H9 (cell line): ENCODE measurements around the gene HAUS1. TPM values are rescaled to one million over a fixed set of nuclear protein-coding genes. Genes with fewer than 3 reads are reported as not detected.

ENCODE experiments used
- DNase-seq: peaks from one replicate; pipeline ENCODE4 v3.0.0-alpha.2; 2017
- H2AFZ ChIP-seq: one replicate; pipeline ENCODE4 v1.6.1; 2013; ENCODE audit warnings: mild to moderate bottlenecking, low read length, control low read depth, moderate library complexity
- H2AK5ac ChIP-seq: 2 replicates; pipeline ENCODE4 v1.6.1; 2013; ENCODE audit warnings: low read length, control low read depth, mixed read lengths; ENCODE audit not compliant: insufficient read length
- H2BK120ac ChIP-seq: one replicate; pipeline ENCODE4 v1.6.1; 2013; ENCODE audit warnings: low read depth, mild to moderate bottlenecking, low read length, control low read depth, inconsistent platforms; ENCODE audit not compliant: poor library complexity, severe bottlenecking
- H2BK12ac ChIP-seq: 2 replicates; pipeline ENCODE4 v1.6.1; 2013; ENCODE audit warnings: low read length, control low read depth, mixed read lengths, low read depth; ENCODE audit not compliant: insufficient read length
- H2BK15ac ChIP-seq: 2 replicates; pipeline ENCODE4 v1.6.1; 2013; ENCODE audit warnings: low read depth, low read length, control low read depth
- H2BK20ac ChIP-seq: one replicate; pipeline ENCODE4 v1.6.1; 2013; ENCODE audit warnings: low read depth, mild to moderate bottlenecking, low read length, control low read depth, inconsistent platforms; ENCODE audit not compliant: poor library complexity, severe bottlenecking
- H2BK5ac ChIP-seq: 2 replicates; pipeline ENCODE4 v1.6.1; 2013; ENCODE audit warnings: low read length, control low read depth, mixed read lengths; ENCODE audit not compliant: insufficient read length
- H3K14ac ChIP-seq: 2 replicates; pipeline ENCODE4 v1.6.1; 2013; ENCODE audit warnings: low read length, control low read depth; ENCODE audit not compliant: insufficient read depth
- H3K18ac ChIP-seq: 2 replicates; pipeline ENCODE4 v1.6.1; 2013; ENCODE audit warnings: low read depth, mild to moderate bottlenecking, mixed read lengths, low read length, control low read depth; ENCODE audit not compliant: insufficient read length
- H3K23ac ChIP-seq: 2 replicates; pipeline ENCODE4 v1.6.1; 2013; ENCODE audit warnings: low read length, control low read depth, mixed read lengths, low read depth; ENCODE audit not compliant: insufficient read length
- H3K23me2 ChIP-seq: 2 replicates; pipeline ENCODE4 v1.6.1; 2013; ENCODE audit warnings: low read depth, mild to moderate bottlenecking, mixed read lengths, low read length, control low read depth; ENCODE audit not compliant: insufficient read length, poor library complexity, severe bottlenecking
- H3K27ac ChIP-seq: 2 replicates; pipeline ENCODE4 v1.5.1; 2013; ENCODE audit warnings: low read length, control low read depth, mixed read lengths, low read depth; ENCODE audit not compliant: insufficient read length
- H3K27me3 ChIP-seq: 2 replicates; pipeline ENCODE4 v1.6.1; 2013; ENCODE audit warnings: low read length, control low read depth, inconsistent platforms; ENCODE audit not compliant: insufficient read depth
- H3K4ac ChIP-seq: 2 replicates; pipeline ENCODE4 v1.6.1; 2013; ENCODE audit warnings: low read depth, mild to moderate bottlenecking, control low read depth, inconsistent platforms, low read length, moderate library complexity
- H3K4me1 ChIP-seq: 2 replicates; pipeline ENCODE4 v1.6.1; 2013; ENCODE audit warnings: low read length, control low read depth, inconsistent platforms; ENCODE audit not compliant: insufficient read depth
- H3K4me2 ChIP-seq: 2 replicates; pipeline ENCODE4 v1.6.1; 2013; ENCODE audit warnings: low read length, control low read depth, mixed read lengths; ENCODE audit not compliant: insufficient read length, insufficient read depth
- H3K56ac ChIP-seq: 2 replicates; pipeline ENCODE4 v1.6.1; 2013; ENCODE audit warnings: low read depth, mild to moderate bottlenecking, mixed read lengths, low read length, control low read depth; ENCODE audit not compliant: insufficient read length
- H3K79me1 ChIP-seq: 2 replicates; pipeline ENCODE4 v1.6.1; 2013; ENCODE audit warnings: low read depth, mild to moderate bottlenecking, moderate library complexity, low read length, control low read depth, inconsistent platforms; ENCODE audit not compliant: insufficient read depth, poor library complexity, severe bottlenecking
- H3K79me2 ChIP-seq: 2 replicates; pipeline ENCODE4 v1.6.1; 2013; ENCODE audit warnings: low read length, control low read depth, inconsistent platforms; ENCODE audit not compliant: insufficient read depth
- H3K9ac ChIP-seq: 2 replicates; pipeline ENCODE4 v1.6.1; 2013; ENCODE audit warnings: low read length, control low read depth, mixed read lengths; ENCODE audit not compliant: insufficient read length; ENCODE audit errors: extremely low read depth
- H3K9me3 ChIP-seq: one replicate; pipeline ENCODE4 v1.6.1; 2013; ENCODE audit warnings: low read depth, low read length, inconsistent platforms; ENCODE audit not compliant: control insufficient read depth
- H3T11ph ChIP-seq: one replicate; pipeline ENCODE4 v1.6.1; 2013; ENCODE audit warnings: mild to moderate bottlenecking, low read length, control low read depth, inconsistent platforms
- H4K20me1 ChIP-seq: one replicate; pipeline ENCODE4 v1.6.1; 2013; ENCODE audit not compliant: control insufficient read depth, insufficient read length, insufficient read depth
- H4K5ac ChIP-seq: 2 replicates; pipeline ENCODE4 v1.6.1; 2013; ENCODE audit warnings: low read depth, mild to moderate bottlenecking, mixed read lengths, low read length, control low read depth; ENCODE audit not compliant: insufficient read length
- H4K8ac ChIP-seq: replicated peaks from 2 replicates; pipeline ENCODE4 v1.6.1; 2013; ENCODE audit warnings: low read length, control low read depth, mixed read lengths, low read depth; ENCODE audit not compliant: insufficient read length
- H4K91ac ChIP-seq: 2 replicates; pipeline ENCODE4 v1.6.1; 2013; ENCODE audit warnings: low read depth, mild to moderate bottlenecking, moderate library complexity, mixed read lengths, low read length, control low read depth; ENCODE audit not compliant: insufficient read length
- H3K27ac Mint-ChIP-seq, 3 experiments: 2 replicates in 2 of 3; 3 replicates in 1 of 3; pipeline ENCODE4 v1.8.0; 2020 to 2021; ENCODE audit warnings: mixed read lengths in 3 of 3, mild to moderate bottlenecking in 1 of 3, moderate library complexity in 1 of 3
- H3K27me3 Mint-ChIP-seq: 2 replicates; pipeline ENCODE4 v1.8.0; 2021; ENCODE audit warnings: low read depth, mild to moderate bottlenecking, moderate library complexity, mixed read lengths
- H3K36me3 Mint-ChIP-seq, 3 experiments: 2 replicates in 2 of 3; 3 replicates in 1 of 3; pipeline ENCODE4 v1.8.0; 2020 to 2021; ENCODE audit warnings: low read depth in 3 of 3, mixed read lengths in 3 of 3; ENCODE audit not compliant: insufficient read depth in 1 of 3
- H3K4me1 Mint-ChIP-seq, 2 experiments: 2 replicates each; pipeline ENCODE4 v1.8.0; 2020; ENCODE audit warnings: mixed read lengths in 2 of 2
- H3K4me3 Mint-ChIP-seq, 2 experiments: 2 replicates in 1 of 2; 3 replicates in 1 of 2; pipeline ENCODE4 v1.8.0; 2020 to 2021; ENCODE audit warnings: mild to moderate bottlenecking in 2 of 2, mixed read lengths in 2 of 2, moderate library complexity in 1 of 2
- H3K9me3 Mint-ChIP-seq, 2 experiments: 2 replicates in 1 of 2; 3 replicates in 1 of 2; pipeline ENCODE4 v1.8.0; 2020; ENCODE audit warnings: mild to moderate bottlenecking in 2 of 2, mixed read lengths in 2 of 2, moderate library complexity in 1 of 2
- CTCF ChIP-seq: fragments of 200-600 bp; sonication (generic); conservative IDR thresholded peaks from 3 replicates; pipeline ENCODE4 v1.8.0; 2021; ENCODE audit warnings: antibody characterized with exemption, mild to moderate bottlenecking
- whole genome bisulfite sequencing: extraction: QIAGEN DNeasy Blood & Tissue Kit; methylation state at CpG from one replicate; pipeline ENCODE4 v1.1.7; 2013; ENCODE audit warnings: missing lambda C conversion rate, low lambda C conversion rate, mixed read lengths; ENCODE audit not compliant: insufficient read length; ENCODE audit errors: extremely low coverage; 5-methylcytosine and 5-hydroxymethylcytosine counted together
- total RNA-seq: library from RNA; stranded (reverse); gene quantifications from 2 replicates; pipeline ENCODE4 v1.2.1, GENCODE V29; 2021

Gene HAUS1
- total RNA-seq, 1 experiment from 2014 or later, result 87.0 TPM

- no peak overlapping the region for H4K91ac ChIP-seq
- H4K5ac ChIP-seq, result no peak overlapping the region
- Mint-ChIP-seq H3K9me3 (no peaks in the 10 kb centered on the region), H3K27me3 (no peaks in the 10 kb centered on the region), H3K4me1 (peaks cover 21 to 26% of the 10 kb centered on the region in 2 experiments), H3K4me3 (no peak overlapping the region; a peak in 1 of 5 replicates), H3K27ac (no peak overlapping the region), H3K36me3 (peaks cover 11 to 23% (median 16%) of the 10 kb centered on the region in 3 experiments; a peak in 6 of 7 replicates)
- H3K27me3 ChIP-seq, result no peaks in the 10 kb centered on the region
- TF ChIP-seq CTCF, result no peak
- H4K8ac ChIP-seq, result no peak overlapping the region
- no peak overlapping the region for H3K4ac ChIP-seq
- no peak for DNase-seq
- H2BK5ac ChIP-seq, result no peak overlapping the region
- H3K4me2 ChIP-seq, result no peak overlapping the region
- no peak overlapping the region for H3K9ac ChIP-seq
- H2BK120ac ChIP-seq, result no peak overlapping the region
- no peaks in the 10 kb centered on the region for H3K79me1 ChIP-seq
- H2AFZ ChIP-seq, result no peak overlapping the region
- no peak overlapping the region for H2BK12ac ChIP-seq
- WGBS, result no CpG with 5 or more reads among the region's 8 CpGs
- H3K27ac ChIP-seq, result no peak overlapping the region
- H3T11ph ChIP-seq, result no peak overlapping the region
- no peak overlapping the region for H3K18ac ChIP-seq
- peaks cover 21% of the 10 kb centered on the region; the same call in 1 of the 2 replicates for H3K79me2 ChIP-seq
- H4K20me1 ChIP-seq, result no peaks in the 10 kb centered on the region
- H3K14ac ChIP-seq, result no peak overlapping the region
- H2BK15ac ChIP-seq, result no peak overlapping the region
- H3K56ac ChIP-seq, result no peak overlapping the region
- H2BK20ac ChIP-seq, result no peak overlapping the region
- H2AK5ac ChIP-seq, result no peak overlapping the region
- no peak overlapping the region for H3K23ac ChIP-seq
- no peaks in the 10 kb centered on the region; the same call in 1 of the 2 replicates for H3K4me1 ChIP-seq
- no peaks in the 10 kb centered on the region for H3K9me3 ChIP-seq
- H3K23me2 ChIP-seq, result peaks cover 3% of the 10 kb centered on the region
Measured at GRCh38 chr18:46099463-46099862, 4.7 kb upstream of the HAUS1 start.
